GM12891 (cell line): Measurements from ENCODE around the gene SAMSN1.
"Not testable (repeated sequence)": the region's sequence is repeated elsewhere in the genome, so short reads cannot be mapped to it uniquely, and the experiment has no call there.

ENCODE experiments used
- PAX5 ChIP-seq: IDR thresholded peaks from 2 replicates; pipeline ENCODE4 v1.6.1; 2011; ENCODE audit warnings: low read length, moderate library complexity, mild to moderate bottlenecking; ENCODE audit not compliant: insufficient read depth, severe bottlenecking
- POLR2A ChIP-seq: IDR thresholded peaks from 2 replicates; pipeline ENCODE4 v1.6.1; 2011; ENCODE audit warnings: low read depth, low read length, control low read depth
- POLR2AphosphoS5 ChIP-seq: IDR thresholded peaks from 2 replicates; pipeline ENCODE4 v1.6.1; 2011; ENCODE audit warnings: low read depth, low read length, control low read depth
- POU2F2 ChIP-seq: IDR thresholded peaks from 2 replicates; pipeline ENCODE4 v1.6.1; 2011; ENCODE audit warnings: low read depth, mild to moderate bottlenecking, control low read depth, low read length, moderate library complexity
- SPI1 ChIP-seq: IDR thresholded peaks from 2 replicates; pipeline ENCODE4 v1.6.1; 2011; ENCODE audit warnings: low read depth, low read length, control low read depth
- TAF1 ChIP-seq: IDR thresholded peaks from 2 replicates; pipeline ENCODE4 v1.6.1; 2011; ENCODE audit warnings: low read depth, low read length, control low read depth

DNA sequence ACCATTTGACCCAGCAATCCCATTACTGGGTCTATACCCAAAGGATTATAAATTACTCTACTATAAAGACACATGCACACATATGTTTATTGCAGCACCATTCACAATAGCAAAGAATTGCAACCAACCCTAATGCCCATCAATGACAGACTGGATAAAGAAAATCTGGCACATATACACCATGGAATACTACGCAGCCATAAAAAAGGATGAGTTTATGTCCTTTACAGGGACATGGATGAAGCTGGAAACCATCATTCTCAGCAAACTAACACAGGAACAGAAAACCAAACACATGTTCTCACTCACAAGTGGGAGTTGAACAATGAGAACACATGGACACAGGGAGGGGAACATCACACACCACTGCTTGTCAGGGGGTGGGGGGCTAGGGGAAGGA lies 51.9 kb downstream of the SAMSN1 start:
- TF ChIP-seq POLR2A, TAF1, POU2F2, POLR2AphosphoS5, SPI1, PAX5: not testable (repeated sequence)
